Esophagus squamous epithelium (tissue), 5 donors: ENCODE results near the gene TBX20. TPM values are rescaled to one million over a fixed set of nuclear protein-coding genes. Genes with fewer than 3 reads are reported as not detected.

Experiments used
- DNase-seq: peaks from one replicate; lab custom pipeline; 2025; lab: John Stamatoyannopoulos, UW
- H3K27ac ChIP-seq, 4 donors: fragments of 200-600 bp; sonication (generic); one replicate each; pipeline ENCODE4 v1.5.1; 2016 to 2019; ENCODE audit warnings: mild to moderate bottlenecking in 1 of 4
- H3K27me3 ChIP-seq, 4 donors: fragments of 200-600 bp; sonication (generic); 1 replicate in 3 of 4; 2 replicates in 1 of 4; pipeline versions ENCODE4 v1.5.1 to v1.6.0; 2017 to 2021; ENCODE audit warnings: antibody characterized with exemption in 1 of 4
- H3K36me3 ChIP-seq, 3 donors: fragments of 200-600 bp; sonication (generic); one replicate each; pipeline ENCODE4 v1.5.1; 2016 to 2019
- H3K4me1 ChIP-seq, 3 donors: fragments of 200-600 bp; sonication (generic); one replicate each; pipeline ENCODE4 v1.5.1; 2017 to 2019
- H3K4me3 ChIP-seq, 4 donors: fragments of 200-600 bp; sonication (generic); 1 replicate in 3 of 4; 2 replicates in 1 of 4; pipeline ENCODE4 v1.5.1; 2016 to 2019; ENCODE audit warnings: mild to moderate bottlenecking in 2 of 4, moderate library complexity in 1 of 4
- H3K9me3 ChIP-seq, 3 donors: fragments of 200-600 bp; sonication (generic); one replicate each; pipeline ENCODE4 v1.5.1; 2016 to 2019
- CTCF ChIP-seq, 6 experiments: fragments of 450-650 bp in 4 of 6; fragments of 200-600 bp in 2 of 6; sonication (generic) in 2 of 6; IDR thresholded peaks; one replicate each; pipeline ENCODE4 v1.5.1; 2016 to 2019; ENCODE audit warnings: antibody characterized with exemption in 6 of 6, mild to moderate bottlenecking in 4 of 6, moderate library complexity in 4 of 6
- POLR2A ChIP-seq, 4 donors: fragments of 450-650 bp; IDR thresholded peaks; one replicate each; pipeline ENCODE4 v1.6.1; 2017; ENCODE audit warnings: antibody characterized with exemption in 4 of 4, mild to moderate bottlenecking in 4 of 4, moderate library complexity in 3 of 4
- WGBS, 2 donors: methylation state at CpG; one replicate each; pipeline ENCODE4 v1.1.5; 2018; 5-methylcytosine and 5-hydroxymethylcytosine counted together
- intact Hi-C: fragments of 100-400 bp; cut with DNase I; formaldehyde crosslinking; loops from one replicate; pipeline ENCODE4 v1.15.0; 2022
- total RNA-seq, 4 donors: library from RNA; depleted of rRNA; stranded (reverse); fragments of >200 nt; gene quantifications; one replicate each; pipeline ENCODE4 v1.1.0, GENCODE V29; 2016
- donor health status: DM: yes; HTN: yes; CAD: no.

TBX20 gene
- total RNA-seq, 4 donors from 2014 or later = not detected

DNA sequence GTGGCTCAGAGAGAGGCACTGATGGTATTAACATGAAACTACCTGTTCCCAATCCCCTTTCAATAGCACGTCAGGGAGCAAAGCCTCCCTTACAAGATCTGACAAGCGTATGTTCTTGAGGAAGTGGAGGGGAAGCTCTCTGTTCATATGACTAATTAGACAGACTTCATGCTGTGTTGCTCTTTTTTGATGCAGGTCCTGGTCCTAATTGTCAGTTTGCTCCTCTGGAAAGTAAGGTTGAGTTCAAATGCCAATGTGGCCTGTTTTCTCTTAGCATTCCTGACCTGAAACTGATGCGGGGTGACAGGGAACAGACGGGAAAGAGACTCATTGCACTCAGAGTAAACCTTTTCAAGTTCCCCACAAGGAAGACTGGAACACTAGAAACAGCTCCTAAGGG lies 27.0 kb upstream of the TBX20 start:
- no peak overlapping the region for H3K4me3 ChIP-seq
- H3K36me3 ChIP-seq = no peaks in the 10 kb centered on the region
- H3K4me1 ChIP-seq = no peaks in the 10 kb centered on the region
- 48 to 49% methylated on average over 4 of the region's 4 CpGs for WGBS, 2 donors
- intact Hi-C loops = no loop called here
- no peak for DNase-seq
- H3K27ac ChIP-seq = no peak overlapping the region
- peaks cover 0 to 3% (median 0%) of the 10 kb centered on the region in 4 donors for H3K27me3 ChIP-seq
- no peaks in the 10 kb centered on the region for H3K9me3 ChIP-seq
- TF ChIP-seq POLR2A (IDR thresholded peaks at IDR 0.05) (no peak), CTCF (IDR thresholded peaks at IDR 0.05) (no peak)

DNA sequence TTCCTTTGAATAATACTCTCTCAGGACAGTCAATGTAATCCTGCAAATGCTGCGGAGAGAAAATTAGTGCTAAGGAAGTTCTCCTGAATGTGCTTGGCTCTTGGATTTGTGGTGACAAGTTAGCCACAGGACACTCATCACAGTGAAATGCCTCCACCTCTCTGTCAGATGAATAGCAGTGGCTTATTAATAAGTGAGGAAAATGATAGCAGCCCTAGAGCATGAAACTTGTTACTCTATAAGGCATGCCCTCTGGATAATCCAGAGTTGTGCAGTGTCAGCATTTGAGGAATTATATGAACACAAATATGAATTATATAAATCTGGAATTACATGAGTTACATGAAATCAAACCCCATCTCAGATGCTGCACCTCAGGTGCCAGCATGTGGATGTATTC lies 23.5 kb upstream of the TBX20 start:
- TF ChIP-seq POLR2A (IDR thresholded peaks at IDR 0.05) = no peak
- no peak for TF ChIP-seq CTCF (IDR thresholded peaks at IDR 0.05)
- WGBS, 2 donors = 73 to 80% methylated on average over 1 of the region's 1 CpG
- intact Hi-C loops = no loop called here
- no peak for DNase-seq
- Histone ChIP-seq H3K9me3 (no peaks in the 10 kb centered on the region), H3K4me1 (no peaks in the 10 kb centered on the region), H3K27me3 (peaks cover 0 to 3% (median 0%) of the 10 kb centered on the region in 4 donors), H3K36me3 (no peaks in the 10 kb centered on the region), H3K4me3 (no peak overlapping the region), H3K27ac (no peak overlapping the region)

GRCh38 chr7:35272246-35272645 lies 18.3 kb upstream of the TBX20 start:
- Histone ChIP-seq H3K27ac (no peak overlapping the region), H3K9me3 (no peaks in the 10 kb centered on the region), H3K27me3 (peaks cover 0 to 15% (median 0%) of the 10 kb centered on the region in 4 donors), H3K36me3 (no peaks in the 10 kb centered on the region), H3K4me3 (no peak overlapping the region), H3K4me1 (no peaks in the 10 kb centered on the region)
- DNase-seq = no peak
- no peak for TF ChIP-seq CTCF (IDR thresholded peaks at IDR 0.05)
- no peak for TF ChIP-seq POLR2A (IDR thresholded peaks at IDR 0.05)
- intact Hi-C loops = no loop called here
- 85 to 91% methylated on average over 1 of the region's 1 CpG for whole genome bisulfite sequencing, 2 donors

- H3K27me3 ChIP-seq = peaks cover 0 to 35% (median 0%) of the 10 kb centered on the region in 4 donors
- DNase-seq = no peak
- intact Hi-C loops = no loop called here
- H3K27ac ChIP-seq = no peak overlapping the region
- H3K36me3 ChIP-seq = no peaks in the 10 kb centered on the region
- no peaks in the 10 kb centered on the region for H3K9me3 ChIP-seq
- H3K4me3 ChIP-seq = no peak overlapping the region
- 64 to 66% methylated on average over 5 of the region's 5 CpGs for WGBS, 2 donors
- H3K4me1 ChIP-seq = no peaks in the 10 kb centered on the region
- TF ChIP-seq POLR2A (IDR thresholded peaks at IDR 0.05) (no peak), CTCF (IDR thresholded peaks at IDR 0.05) (no peak)
Observed at GRCh38 chr7:35268953-35269352, 15.1 kb upstream of the TBX20 start.

- TF ChIP-seq POLR2A (IDR thresholded peaks at IDR 0.05) (no peak), CTCF (IDR thresholded peaks at IDR 0.05) (no peak)
- peaks cover 0 to 47% (median 0%) of the 10 kb centered on the region in 4 donors for H3K27me3 ChIP-seq
- intact Hi-C loops = no loop called here
- H3K4me3 ChIP-seq = no peak overlapping the region
- H3K9me3 ChIP-seq = no peaks in the 10 kb centered on the region
- DNase-seq = no peak
- no peaks in the 10 kb centered on the region for H3K4me1 ChIP-seq
- H3K36me3 ChIP-seq = no peaks in the 10 kb centered on the region
- no peak overlapping the region for H3K27ac ChIP-seq
Observed at GRCh38 chr7:35267411-35267810, 13.5 kb upstream of the TBX20 start.
